Measurements from ENCODE around the gene ASB10.

DNA sequence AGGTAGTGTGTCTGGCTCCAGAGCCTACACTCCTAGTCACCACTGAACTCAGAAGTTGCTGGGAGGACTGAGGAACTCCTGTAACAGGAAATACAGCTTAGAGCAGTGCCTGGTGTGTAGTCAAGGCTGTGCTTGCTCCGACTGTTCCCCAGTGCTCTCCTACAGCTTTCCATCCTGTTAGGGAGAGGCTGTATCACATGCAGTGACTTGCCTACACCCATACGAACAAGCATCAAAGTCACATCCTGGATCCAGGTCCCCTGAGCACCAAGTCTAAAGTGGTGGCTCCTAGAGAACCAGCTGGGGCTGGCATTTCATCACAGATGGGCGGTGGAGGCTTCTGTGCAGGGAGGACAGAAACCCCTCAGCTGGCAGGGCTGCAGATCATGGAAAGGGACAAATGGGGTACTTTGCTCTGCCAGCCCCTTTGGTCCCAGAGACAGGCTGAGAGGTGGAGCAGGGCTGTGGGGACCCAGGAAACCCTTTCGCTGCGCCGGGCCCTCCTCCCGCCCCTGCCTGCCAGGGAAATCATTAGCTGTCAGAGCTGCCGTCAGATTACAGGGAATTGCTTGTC lies 7.7 kb downstream of the ASB10 start:
- TF ChIP-seq SUZ12 (IDR thresholded peaks at IDR 0.05; ENCODE audit: extremely low read depth, insufficient read depth, insufficient read length): no peak
- TF ChIP-seq ZNF274 (IDR thresholded peaks at IDR 0.05; ENCODE audit: low read depth, low read length): no peak

Measured in NT2/D1 (cell line).